Measurements from ENCODE around the gene IBA57.

Gene IBA57

DNA sequence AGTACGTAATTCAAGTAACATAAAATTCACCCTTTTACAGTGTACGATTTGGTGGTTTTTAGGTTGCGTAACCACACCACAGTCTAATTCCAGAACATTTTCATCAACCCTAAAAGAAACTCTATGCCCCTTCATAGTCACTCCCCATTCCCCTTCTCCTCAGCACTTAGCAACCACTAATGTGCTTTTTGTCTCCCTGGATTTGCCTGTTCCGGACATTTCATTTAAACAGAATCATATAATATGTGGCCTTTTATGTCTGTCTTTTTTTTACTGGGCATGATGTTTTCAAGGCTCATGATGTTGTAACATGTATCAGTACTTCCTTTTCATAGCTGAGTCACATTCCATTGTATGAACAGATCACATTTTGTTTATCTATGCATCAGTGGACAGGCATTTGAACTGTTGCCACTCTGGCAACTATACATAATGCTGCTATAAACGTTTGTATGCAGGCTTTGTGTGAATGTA, 63.0 kb downstream of the IBA57 start:
- no peak for DNase-seq
- no peak overlapping the region for H3K27ac ChIP-seq
- H3K4me1 ChIP-seq: no peaks in the 10 kb centered on the region
- peaks cover 6 to 26% (median 14%) of the 10 kb centered on the region in 3 donors for H3K36me3 ChIP-seq
- H3K9me3 ChIP-seq: peaks cover 7 to 21% (median 21%) of the 10 kb centered on the region in 3 donors
- intact Hi-C loops (cut with DNase I; ENCODE audit: low total_unique reads): no loop called here
- TF ChIP-seq, protein P1, sequence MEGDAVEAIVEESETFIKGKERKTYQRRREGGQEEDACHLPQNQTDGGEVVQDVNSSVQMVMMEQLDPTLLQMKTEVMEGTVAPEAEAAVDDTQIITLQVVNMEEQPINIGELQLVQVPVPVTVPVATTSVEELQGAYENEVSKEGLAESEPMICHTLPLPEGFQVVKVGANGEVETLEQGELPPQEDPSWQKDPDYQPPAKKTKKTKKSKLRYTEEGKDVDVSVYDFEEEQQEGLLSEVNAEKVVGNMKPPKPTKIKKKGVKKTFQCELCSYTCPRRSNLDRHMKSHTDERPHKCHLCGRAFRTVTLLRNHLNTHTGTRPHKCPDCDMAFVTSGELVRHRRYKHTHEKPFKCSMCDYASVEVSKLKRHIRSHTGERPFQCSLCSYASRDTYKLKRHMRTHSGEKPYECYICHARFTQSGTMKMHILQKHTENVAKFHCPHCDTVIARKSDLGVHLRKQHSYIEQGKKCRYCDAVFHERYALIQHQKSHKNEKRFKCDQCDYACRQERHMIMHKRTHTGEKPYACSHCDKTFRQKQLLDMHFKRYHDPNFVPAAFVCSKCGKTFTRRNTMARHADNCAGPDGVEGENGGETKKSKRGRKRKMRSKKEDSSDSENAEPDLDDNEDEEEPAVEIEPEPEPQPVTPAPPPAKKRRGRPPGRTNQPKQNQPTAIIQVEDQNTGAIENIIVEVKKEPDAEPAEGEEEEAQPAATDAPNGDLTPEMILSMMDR (IDR thresholded peaks at IDR 0.05): no peak
- H3K27me3 ChIP-seq: no peaks in the 10 kb centered on the region
- H3K4me3 ChIP-seq: no peak overlapping the region

DNA sequence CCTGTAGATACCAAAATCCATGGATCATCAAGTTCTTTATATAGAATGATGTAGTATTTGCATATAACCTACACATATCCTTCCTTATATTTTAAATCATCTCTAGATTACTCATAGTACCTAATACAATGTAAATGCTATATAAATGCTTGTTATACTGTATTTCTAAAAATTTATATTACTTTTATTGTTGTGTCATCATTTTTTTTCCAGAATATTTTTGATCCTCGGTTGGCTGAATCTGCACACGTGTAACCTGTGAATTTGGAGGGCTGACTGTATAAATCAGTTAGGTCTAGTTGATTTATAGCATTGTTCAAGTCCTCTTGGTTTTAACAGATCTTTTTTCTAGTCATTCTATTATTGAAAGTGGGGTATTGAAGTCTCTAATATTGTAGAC, 65.6 kb downstream of the IBA57 start:
- no peak overlapping the region for H3K4me3 ChIP-seq
- peaks cover 0 to 5% (median 0%) of the 10 kb centered on the region in 3 donors for H3K9me3 ChIP-seq
- intact Hi-C loops (cut with DNase I; ENCODE audit: low total_unique reads): no loop called here
- H3K4me1 ChIP-seq: no peaks in the 10 kb centered on the region
- peaks cover 0 to 5% (median 0%) of the 10 kb centered on the region in 3 donors for H3K36me3 ChIP-seq
- H3K27ac ChIP-seq: no peak overlapping the region
- TF ChIP-seq, protein P1 (IDR thresholded peaks at IDR 0.05): no peak
- H3K27me3 ChIP-seq: no peaks in the 10 kb centered on the region
- DNase-seq: no peak

Measured in tibial artery (tissue), 4 donors.